ENCODE measurements around the gene NLK.

DNA sequence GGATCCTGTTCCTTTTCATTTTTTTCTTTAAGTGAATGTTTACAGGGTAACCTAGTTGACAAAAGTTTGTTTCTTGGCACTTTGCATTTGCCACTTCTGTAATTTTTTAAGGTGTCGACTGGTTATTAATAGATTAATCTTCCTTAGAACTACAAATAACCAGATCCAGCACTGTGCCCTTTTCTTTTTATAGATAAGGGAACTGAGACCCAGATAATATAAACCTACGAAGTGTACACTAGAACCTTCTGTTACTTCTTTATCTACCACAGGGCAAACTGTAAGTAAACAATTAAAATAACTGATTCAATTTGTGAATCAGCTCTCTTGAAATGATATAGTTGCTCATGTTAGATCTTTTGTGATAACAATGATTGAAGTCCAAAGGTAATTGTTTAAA, 55.4 kb downstream of the NLK start:
- TF ChIP-seq, protein P1, sequence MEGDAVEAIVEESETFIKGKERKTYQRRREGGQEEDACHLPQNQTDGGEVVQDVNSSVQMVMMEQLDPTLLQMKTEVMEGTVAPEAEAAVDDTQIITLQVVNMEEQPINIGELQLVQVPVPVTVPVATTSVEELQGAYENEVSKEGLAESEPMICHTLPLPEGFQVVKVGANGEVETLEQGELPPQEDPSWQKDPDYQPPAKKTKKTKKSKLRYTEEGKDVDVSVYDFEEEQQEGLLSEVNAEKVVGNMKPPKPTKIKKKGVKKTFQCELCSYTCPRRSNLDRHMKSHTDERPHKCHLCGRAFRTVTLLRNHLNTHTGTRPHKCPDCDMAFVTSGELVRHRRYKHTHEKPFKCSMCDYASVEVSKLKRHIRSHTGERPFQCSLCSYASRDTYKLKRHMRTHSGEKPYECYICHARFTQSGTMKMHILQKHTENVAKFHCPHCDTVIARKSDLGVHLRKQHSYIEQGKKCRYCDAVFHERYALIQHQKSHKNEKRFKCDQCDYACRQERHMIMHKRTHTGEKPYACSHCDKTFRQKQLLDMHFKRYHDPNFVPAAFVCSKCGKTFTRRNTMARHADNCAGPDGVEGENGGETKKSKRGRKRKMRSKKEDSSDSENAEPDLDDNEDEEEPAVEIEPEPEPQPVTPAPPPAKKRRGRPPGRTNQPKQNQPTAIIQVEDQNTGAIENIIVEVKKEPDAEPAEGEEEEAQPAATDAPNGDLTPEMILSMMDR (IDR thresholded peaks at IDR 0.05), result no peak
- TF ChIP-seq POLR2A (IDR thresholded peaks at IDR 0.05) (no peak), POLR2AphosphoS5 (IDR thresholded peaks at IDR 0.05) (no peak)

Measured in upper lobe of left lung (tissue), 4 donors.